Ishikawa (cell line): ENCODE data around the gene TTC31.

Source experiments
- CEBPB ChIP-seq: IDR thresholded peaks from 2 replicates; pipeline ENCODE4 v1.6.1; 2012
- CREB1 ChIP-seq: IDR thresholded peaks from 2 replicates; pipeline ENCODE4 v1.6.1; 2012; ENCODE audit warnings: low read depth
- EP300 ChIP-seq: IDR thresholded peaks from 2 replicates; pipeline ENCODE4 v1.6.1; 2012; ENCODE audit warnings: borderline replicate concordance
- FOXM1 ChIP-seq: IDR thresholded peaks from 2 replicates; pipeline ENCODE4 v1.6.1; 2012; ENCODE audit warnings: low read depth, borderline replicate concordance
- MAX ChIP-seq: IDR thresholded peaks from 2 replicates; pipeline ENCODE4 v1.6.1; 2012
- RAD21 ChIP-seq: IDR thresholded peaks from 2 replicates; pipeline ENCODE4 v1.6.1; 2012; ENCODE audit warnings: low read depth
- REST ChIP-seq: IDR thresholded peaks from 2 replicates; pipeline ENCODE4 v1.6.1; 2012; ENCODE audit warnings: low read depth, mild to moderate bottlenecking
- TAF1 ChIP-seq: IDR thresholded peaks from 2 replicates; pipeline ENCODE4 v1.6.1; 2012; ENCODE audit warnings: low read depth, mild to moderate bottlenecking

GRCh38 chr2:74511104-74511989 lies 28.5 kb downstream of the TTC31 start:
- no peak for TF ChIP-seq CEBPB
- TF ChIP-seq EP300 = no peak
- no peak for TF ChIP-seq REST
- TF ChIP-seq TAF1 = no peak
- no peak for TF ChIP-seq CREB1
- TF ChIP-seq RAD21 = no peak
- no peak for TF ChIP-seq MAX
- TF ChIP-seq FOXM1 = no peak
